ENCODE measurements around the gene ELAVL2. TPM values are rescaled to one million over a fixed set of nuclear protein-coding genes. Genes with fewer than 3 reads are reported as not detected.

Gene ELAVL2
- total RNA-seq, 2 donors from 2014 or later: not detected

DNA sequence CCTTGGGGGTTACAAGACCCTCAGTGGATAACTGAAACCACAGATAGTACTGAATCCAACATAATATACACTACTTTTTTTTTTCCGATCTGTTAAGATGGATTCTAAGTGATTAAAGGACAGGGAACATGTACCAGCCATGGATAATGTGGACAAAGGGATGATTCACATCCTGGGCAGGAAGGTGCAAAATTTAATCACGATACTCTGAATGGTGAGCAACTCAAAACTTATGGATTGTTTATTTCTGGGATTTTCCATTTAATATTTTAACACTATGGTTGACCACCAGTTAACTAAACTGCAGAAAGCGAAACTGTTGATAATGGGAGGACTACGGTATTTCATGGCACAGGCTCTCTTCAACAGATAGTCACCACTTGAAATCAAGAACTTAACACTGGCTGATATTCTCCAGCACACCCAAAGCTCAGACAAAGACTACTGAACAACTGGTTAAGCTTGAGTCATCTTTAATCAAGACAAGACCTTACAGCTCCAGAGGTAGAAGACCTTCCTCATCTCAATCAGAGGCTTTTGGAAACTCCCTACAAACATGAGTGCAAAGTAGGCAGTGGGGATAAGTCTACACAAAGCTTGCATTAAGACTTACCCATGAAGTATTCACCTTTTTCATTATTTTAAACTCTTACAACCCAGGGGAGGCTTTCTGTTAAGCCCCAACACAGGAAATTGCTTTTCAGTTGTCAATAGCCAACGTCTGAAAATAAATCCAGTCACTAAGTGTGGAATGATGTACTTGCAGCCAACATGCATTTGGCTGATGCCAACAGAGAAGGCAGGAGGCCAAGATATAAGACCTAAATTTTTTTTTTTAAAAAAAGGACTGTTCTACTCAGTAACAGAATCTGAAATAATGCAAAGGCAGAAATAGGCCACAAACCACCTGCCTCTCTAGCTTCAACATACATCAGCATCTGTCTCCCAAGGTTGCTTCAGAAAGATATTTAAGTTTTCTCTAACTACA lies 78.7 kb downstream of the ELAVL2 start:
- H3K4me1 Mint-ChIP-seq (ENCODE audit: low read depth): no peaks in the 10 kb centered on the region
- DNase-seq: no peak
- ATAC-seq (replicated peaks in 1 of 2): no peak
- no peak overlapping the region for H3K4me3 Mint-ChIP-seq
- no peaks in the 10 kb centered on the region for H3K36me3 Mint-ChIP-seq (ENCODE audit: insufficient read depth in 2 of 2)
- no peaks in the 10 kb centered on the region for H3K27me3 Mint-ChIP-seq (ENCODE audit: low read depth)
- peaks cover 5 to 6% of the 10 kb centered on the region in 2 donors for H3K9me3 Mint-ChIP-seq
- no peak overlapping the region for H3K27ac Mint-ChIP-seq

DNA sequence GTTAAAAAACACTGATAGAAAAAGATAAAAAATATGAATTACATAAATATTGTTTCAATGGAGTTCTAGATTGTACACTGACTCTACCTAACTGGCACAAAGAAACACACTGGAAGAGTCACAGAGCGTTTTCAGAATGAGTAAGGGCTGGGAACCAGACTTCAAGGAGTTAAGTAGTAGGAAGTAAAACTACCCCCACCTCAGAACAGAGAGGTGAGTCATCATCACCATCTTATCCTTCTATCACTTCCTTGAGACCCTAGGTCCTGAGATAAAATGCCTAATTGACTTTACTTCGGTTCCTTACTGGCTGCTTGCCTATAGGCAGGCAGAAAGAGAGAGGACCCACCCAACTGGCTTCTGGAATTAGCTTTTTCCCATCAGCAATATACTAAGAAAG lies 79.7 kb downstream of the ELAVL2 start:
- no peak for ATAC-seq (replicated peaks in 1 of 2)

DNA sequence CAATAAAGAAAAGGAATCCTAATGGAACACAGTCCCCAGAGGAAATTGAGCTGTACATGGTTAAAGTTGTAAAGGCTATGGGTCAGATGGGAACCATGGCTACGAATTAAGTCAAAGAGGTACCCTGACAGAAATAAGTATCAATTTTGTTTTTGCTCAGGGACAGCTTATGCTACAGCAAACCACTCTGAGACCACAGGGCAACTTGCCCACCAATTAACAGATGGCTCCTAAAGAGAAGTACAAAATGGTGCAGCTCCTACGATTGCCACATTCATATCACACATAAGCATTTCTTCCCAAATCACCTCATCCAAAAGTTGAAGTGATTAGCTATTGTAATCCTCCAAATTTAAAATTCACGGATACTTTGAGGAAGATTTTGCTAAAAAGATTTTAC lies 83.0 kb downstream of the ELAVL2 start:
- Mint-ChIP-seq H3K4me1 (ENCODE audit: low read depth) (no peaks in the 10 kb centered on the region), H3K9me3 (peaks cover 4 to 9% of the 10 kb centered on the region in 2 donors), H3K4me3 (no peak overlapping the region), H3K27me3 (ENCODE audit: low read depth) (no peaks in the 10 kb centered on the region), H3K36me3 (ENCODE audit: insufficient read depth in 2 of 2) (no peaks in the 10 kb centered on the region), H3K27ac (no peak overlapping the region)
- no peak for ATAC-seq (replicated peaks in 1 of 2)
- no peak for DNase-seq

More for the DNA sequence above, 79.7 kb downstream of the ELAVL2 start:
- Mint-ChIP-seq H3K4me1 (ENCODE audit: low read depth) (no peaks in the 10 kb centered on the region), H3K27ac (no peak overlapping the region), H3K9me3 (peaks cover 6 to 7% of the 10 kb centered on the region in 2 donors), H3K4me3 (no peak overlapping the region), H3K36me3 (ENCODE audit: insufficient read depth in 2 of 2) (no peaks in the 10 kb centered on the region), H3K27me3 (ENCODE audit: low read depth) (no peaks in the 10 kb centered on the region)
- DNase-seq: no peak

DNA sequence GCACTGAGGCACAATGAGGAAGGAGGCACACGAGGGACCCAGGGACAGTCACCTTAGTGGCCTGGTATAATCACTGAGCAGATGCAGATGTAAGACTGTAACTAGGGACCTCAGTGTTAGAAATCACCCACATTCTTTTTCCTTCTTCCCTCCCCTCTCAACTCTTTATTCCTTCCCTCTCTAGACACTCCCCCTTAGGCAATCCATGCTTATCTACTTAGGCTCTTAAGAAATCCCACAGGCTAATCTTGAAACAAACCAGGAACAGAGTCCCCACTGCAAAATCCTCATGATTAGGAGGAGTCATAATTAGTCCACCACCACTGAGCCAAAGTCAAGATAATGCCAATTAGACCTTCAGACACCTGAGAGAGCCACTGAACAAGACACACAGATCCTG lies 84.7 kb downstream of the ELAVL2 start:
- ATAC-seq (replicated peaks in 1 of 2) (no peak), DNase-seq (no peak)
- H3K27me3 Mint-ChIP-seq (ENCODE audit: low read depth): no peaks in the 10 kb centered on the region
- H3K4me3 Mint-ChIP-seq: no peak overlapping the region
- no peak overlapping the region for H3K27ac Mint-ChIP-seq
- peaks cover 9 to 14% of the 10 kb centered on the region in 2 donors for H3K9me3 Mint-ChIP-seq
- H3K36me3 Mint-ChIP-seq (ENCODE audit: insufficient read depth in 2 of 2): no peaks in the 10 kb centered on the region
- no peaks in the 10 kb centered on the region for H3K4me1 Mint-ChIP-seq (ENCODE audit: low read depth)

DNA sequence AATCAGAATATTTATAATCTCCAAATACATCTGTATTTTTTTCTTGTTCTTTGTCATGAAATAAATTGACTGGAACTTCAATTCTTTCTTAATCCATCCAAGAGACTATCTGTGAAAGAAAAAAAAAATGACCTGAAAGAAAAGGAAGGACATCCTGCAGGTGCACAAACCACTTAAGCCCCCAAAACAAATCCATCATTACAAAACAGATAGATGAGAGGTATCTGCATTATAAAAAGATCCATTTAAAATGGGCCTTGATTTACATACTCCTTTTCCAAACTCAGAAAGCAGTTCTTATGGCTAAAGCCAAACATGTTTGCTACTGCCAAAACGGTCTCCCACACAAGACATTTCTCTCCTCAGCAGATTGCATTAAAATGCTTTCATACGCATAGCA lies 85.5 kb downstream of the ELAVL2 start:
- ATAC-seq (replicated peaks in 1 of 2) (no peak), DNase-seq (no peak)
- H3K9me3 Mint-ChIP-seq: peaks cover 6 to 14% of the 10 kb centered on the region in 2 donors
- no peak overlapping the region for H3K4me3 Mint-ChIP-seq
- H3K4me1 Mint-ChIP-seq (ENCODE audit: low read depth): no peaks in the 10 kb centered on the region
- H3K27ac Mint-ChIP-seq: no peak overlapping the region
- H3K27me3 Mint-ChIP-seq (ENCODE audit: low read depth): no peaks in the 10 kb centered on the region
- H3K36me3 Mint-ChIP-seq (ENCODE audit: insufficient read depth in 2 of 2): no peaks in the 10 kb centered on the region

DNA sequence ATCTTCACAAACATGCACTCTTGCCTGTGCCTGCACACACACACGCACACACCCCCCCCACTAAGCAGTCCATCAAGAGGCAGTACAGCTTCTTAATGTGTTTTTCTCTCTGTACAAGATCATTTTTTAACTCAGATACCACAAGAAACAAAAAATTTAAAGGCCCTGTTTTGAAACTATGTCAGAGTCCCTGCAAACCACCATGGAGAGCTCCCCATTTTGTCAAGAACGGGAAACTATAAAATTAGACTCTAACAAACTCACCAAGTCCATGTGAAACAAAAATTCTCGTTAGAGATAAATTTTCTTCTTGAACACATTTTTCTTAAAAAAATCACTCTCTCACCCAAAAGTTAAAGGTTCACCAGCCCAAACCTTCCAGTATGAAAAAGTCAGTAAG lies 86.3 kb downstream of the ELAVL2 start:
- Mint-ChIP-seq H3K4me3 (no peak overlapping the region), H3K4me1 (ENCODE audit: low read depth) (no peaks in the 10 kb centered on the region), H3K27me3 (ENCODE audit: low read depth) (no peaks in the 10 kb centered on the region), H3K9me3 (peaks cover 5 to 12% of the 10 kb centered on the region in 2 donors), H3K36me3 (ENCODE audit: insufficient read depth in 2 of 2) (no peaks in the 10 kb centered on the region), H3K27ac (no peak overlapping the region)
- no peak for DNase-seq
- no peak for ATAC-seq (replicated peaks in 1 of 2)

DNA sequence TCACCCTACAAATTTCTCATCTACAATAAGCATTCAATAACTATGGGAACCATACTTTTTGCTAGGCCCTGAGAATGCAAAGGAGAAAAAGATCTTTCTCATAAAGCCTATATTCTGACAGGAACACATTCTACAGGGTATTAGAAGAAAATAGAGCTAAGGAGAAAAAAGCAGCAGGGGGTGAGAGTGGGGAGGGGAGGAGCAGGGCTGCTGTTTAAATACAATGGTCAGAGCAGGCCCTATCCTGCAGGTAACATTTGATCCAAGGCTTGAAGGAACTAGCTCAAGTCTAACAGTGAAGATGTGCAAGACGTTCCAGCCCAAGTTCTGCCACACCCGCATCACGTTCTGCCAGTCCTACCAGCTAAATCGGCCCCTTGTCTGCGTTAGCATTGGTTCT lies 89.7 kb downstream of the ELAVL2 start:
- H3K9me3 Mint-ChIP-seq: peaks cover 5 to 10% of the 10 kb centered on the region in 2 donors
- H3K4me1 Mint-ChIP-seq (ENCODE audit: low read depth): no peaks in the 10 kb centered on the region
- no peak overlapping the region for H3K4me3 Mint-ChIP-seq
- no peaks in the 10 kb centered on the region for H3K36me3 Mint-ChIP-seq (ENCODE audit: insufficient read depth in 2 of 2)
- ATAC-seq (replicated peaks in 1 of 2) (no peak), DNase-seq (no peak)
- no peaks in the 10 kb centered on the region for H3K27me3 Mint-ChIP-seq (ENCODE audit: low read depth)
- H3K27ac Mint-ChIP-seq: no peak overlapping the region

DNA sequence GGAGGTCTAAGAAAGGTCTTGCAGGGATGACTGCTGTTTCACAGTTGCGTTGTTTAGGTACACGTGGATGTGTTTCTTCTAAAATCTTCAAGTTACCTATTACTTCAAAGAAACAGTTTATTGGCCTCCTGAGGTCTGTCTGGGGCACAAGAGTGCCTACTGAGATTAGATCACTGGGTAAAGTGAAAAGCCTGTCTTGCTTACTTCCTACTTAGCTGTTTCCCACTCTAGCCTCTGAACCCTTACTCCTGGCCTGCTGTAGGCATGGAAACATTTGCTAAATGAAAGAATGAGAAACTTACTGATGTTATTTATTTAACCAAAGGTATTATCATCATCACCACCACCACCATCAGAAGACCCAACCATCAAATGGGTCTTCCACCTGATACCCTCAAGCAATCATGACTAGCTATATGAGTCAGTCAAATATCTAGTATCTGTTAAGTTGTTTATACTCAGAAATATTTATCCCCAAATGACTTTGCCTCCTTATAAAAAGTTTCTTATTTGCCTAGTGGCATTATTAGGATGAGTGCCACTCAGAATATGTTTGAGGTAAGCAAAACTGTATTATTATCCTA lies 92.5 kb downstream of the ELAVL2 start:
- no peaks in the 10 kb centered on the region for H3K36me3 Mint-ChIP-seq (ENCODE audit: insufficient read depth in 2 of 2)
- ATAC-seq (replicated peaks in 1 of 2): no peak
- DNase-seq: no peak
- H3K4me3 Mint-ChIP-seq: no peak overlapping the region
- no peak overlapping the region for H3K27ac Mint-ChIP-seq
- H3K9me3 Mint-ChIP-seq: peaks cover 6 to 9% of the 10 kb centered on the region in 2 donors
- no peaks in the 10 kb centered on the region for H3K27me3 Mint-ChIP-seq (ENCODE audit: low read depth)
- no peaks in the 10 kb centered on the region for H3K4me1 Mint-ChIP-seq (ENCODE audit: low read depth)

DNA sequence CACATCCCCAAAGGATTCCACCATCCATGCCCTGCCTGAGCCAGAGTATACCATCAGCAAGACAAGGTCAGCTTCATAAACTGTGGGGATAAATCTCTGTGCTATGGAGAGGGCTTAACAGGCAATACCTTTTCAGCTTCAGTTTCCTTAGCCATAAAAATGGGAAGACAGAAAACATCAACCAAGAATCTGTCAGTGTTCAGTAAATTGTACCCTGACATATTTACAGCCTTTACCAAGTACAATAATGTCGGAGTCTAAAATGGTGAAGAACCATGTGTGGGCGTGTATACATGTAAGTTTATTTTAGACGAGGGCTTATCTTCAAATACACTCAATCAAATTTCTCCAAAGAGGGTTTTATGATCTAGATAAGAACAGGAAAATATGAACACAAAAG lies 94.7 kb downstream of the ELAVL2 start:
- Mint-ChIP-seq H3K27ac (no peak overlapping the region), H3K36me3 (ENCODE audit: insufficient read depth in 2 of 2) (no peaks in the 10 kb centered on the region), H3K9me3 (peaks cover 2 to 4% of the 10 kb centered on the region in 2 donors), H3K4me1 (ENCODE audit: low read depth) (no peaks in the 10 kb centered on the region), H3K4me3 (no peak overlapping the region), H3K27me3 (ENCODE audit: low read depth) (no peaks in the 10 kb centered on the region)
- no peak for DNase-seq
- ATAC-seq (replicated peaks in 1 of 2): no peak

DNA sequence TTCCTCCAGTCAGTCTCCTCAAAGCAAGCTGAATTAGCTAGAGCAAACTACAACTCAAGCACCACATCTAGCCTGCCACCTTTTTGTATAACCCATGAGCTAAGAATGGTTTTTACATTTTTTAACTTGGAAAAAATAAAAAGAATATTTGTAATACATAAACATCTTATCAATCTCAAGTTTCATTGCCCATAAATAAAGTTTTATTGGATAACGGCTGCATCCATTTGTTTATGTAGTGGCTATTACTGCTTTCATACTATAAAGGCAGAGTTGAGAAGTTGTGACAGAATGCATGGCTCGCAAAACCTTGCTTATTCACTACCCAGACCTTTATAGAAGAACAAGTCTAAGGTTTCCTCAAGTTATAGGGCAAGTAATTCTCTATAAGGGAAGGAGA lies 95.7 kb downstream of the ELAVL2 start:
- H3K27ac Mint-ChIP-seq: no peak overlapping the region
- H3K4me3 Mint-ChIP-seq: no peak overlapping the region
- ATAC-seq (replicated peaks in 1 of 2): no peak
- no peaks in the 10 kb centered on the region for H3K36me3 Mint-ChIP-seq (ENCODE audit: insufficient read depth in 2 of 2)
- DNase-seq: no peak
- peaks cover 2 to 4% of the 10 kb centered on the region in 2 donors for H3K9me3 Mint-ChIP-seq
- H3K4me1 Mint-ChIP-seq (ENCODE audit: low read depth): no peaks in the 10 kb centered on the region
- H3K27me3 Mint-ChIP-seq (ENCODE audit: low read depth): no peaks in the 10 kb centered on the region

DNA sequence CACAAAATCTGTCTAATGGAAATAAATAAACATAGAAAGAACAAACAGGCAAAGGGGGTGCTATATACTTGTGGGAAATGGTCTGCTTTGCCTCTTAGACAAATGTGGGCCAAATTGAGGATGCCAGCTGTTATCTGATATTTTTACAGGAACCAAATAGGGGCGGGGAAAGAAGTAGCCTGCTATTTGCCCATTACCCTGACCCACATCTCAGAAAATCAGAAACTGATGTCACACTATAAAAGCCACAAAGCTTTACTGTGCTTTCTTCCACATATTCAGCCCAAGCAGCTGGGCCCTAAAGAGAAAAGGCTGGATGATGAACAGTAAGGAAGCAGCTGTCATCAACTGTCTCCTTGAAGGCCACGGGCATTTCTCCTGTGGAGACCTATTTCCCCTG lies 97.3 kb downstream of the ELAVL2 start:
- H3K4me1 Mint-ChIP-seq (ENCODE audit: low read depth): no peaks in the 10 kb centered on the region
- no peaks in the 10 kb centered on the region for H3K27me3 Mint-ChIP-seq (ENCODE audit: low read depth)
- ATAC-seq (replicated peaks in 1 of 2) (no peak), DNase-seq (no peak)
- no peak overlapping the region for H3K27ac Mint-ChIP-seq
- H3K4me3 Mint-ChIP-seq: no peak overlapping the region
- no peaks in the 10 kb centered on the region for H3K36me3 Mint-ChIP-seq (ENCODE audit: insufficient read depth in 2 of 2)
- H3K9me3 Mint-ChIP-seq: peaks cover 2 to 4% of the 10 kb centered on the region in 2 donors

DNA sequence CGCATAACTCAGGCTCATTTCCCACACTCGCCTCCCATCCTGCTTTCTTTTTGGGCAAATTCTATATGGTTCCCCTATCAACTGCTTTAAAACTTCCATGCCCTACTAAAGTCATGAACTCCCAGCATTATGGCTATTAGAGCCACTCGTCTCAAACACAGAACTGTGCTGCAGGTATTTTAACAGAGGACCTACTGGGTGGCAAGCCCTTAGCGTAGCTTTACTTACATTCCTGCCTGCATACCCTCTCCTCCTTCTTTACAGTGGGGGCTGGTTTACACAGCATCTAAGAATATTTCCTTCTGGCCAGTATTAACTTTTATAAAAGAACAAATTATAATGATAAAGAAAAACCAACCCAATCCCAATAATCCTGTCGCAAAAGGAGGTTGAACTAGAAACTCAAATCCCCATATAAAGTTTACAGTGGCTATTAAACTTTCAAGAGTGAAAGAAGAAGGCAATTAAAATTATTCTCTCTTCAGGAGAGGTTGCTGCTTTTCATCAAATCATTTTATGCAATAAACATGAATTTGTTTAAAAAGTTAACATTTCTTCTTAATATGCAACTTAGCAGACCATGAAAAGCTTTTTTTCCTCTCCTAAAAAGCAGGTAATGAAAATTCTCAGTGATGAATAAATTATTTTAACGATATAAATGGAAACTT lies 100.6 kb downstream of the ELAVL2 start:
- no peak overlapping the region for H3K27ac Mint-ChIP-seq
- H3K4me1 Mint-ChIP-seq (ENCODE audit: low read depth): no peaks in the 10 kb centered on the region
- no peaks in the 10 kb centered on the region for H3K36me3 Mint-ChIP-seq (ENCODE audit: insufficient read depth in 2 of 2)
- DNase-seq (no peak), ATAC-seq (replicated peaks in 1 of 2) (no peak)
- H3K27me3 Mint-ChIP-seq (ENCODE audit: low read depth): no peaks in the 10 kb centered on the region
- H3K9me3 Mint-ChIP-seq: peaks cover 0 to 7% of the 10 kb centered on the region in 2 donors
- H3K4me3 Mint-ChIP-seq: no peak overlapping the region

DNA sequence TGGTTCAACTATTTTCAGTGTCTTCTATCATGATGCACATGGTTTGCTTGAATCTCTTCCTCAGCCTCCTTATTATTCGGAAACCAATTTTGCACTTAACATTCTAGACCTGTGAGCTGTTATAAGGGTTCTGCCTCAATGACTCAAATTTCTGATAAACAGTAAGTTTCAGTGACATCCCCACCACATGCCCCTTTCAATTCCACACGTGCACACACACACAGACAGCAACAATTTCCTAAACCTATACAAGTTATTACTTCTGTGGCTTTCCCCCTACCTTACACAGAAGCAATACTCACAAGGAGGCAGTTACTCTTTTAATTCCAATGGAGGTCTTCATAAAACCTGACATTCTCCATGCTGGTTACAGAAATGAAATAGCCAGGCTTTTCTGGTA lies 102.4 kb downstream of the ELAVL2 start:
- no peaks in the 10 kb centered on the region for H3K4me1 Mint-ChIP-seq (ENCODE audit: low read depth)
- no peak for DNase-seq
- no peak overlapping the region for H3K27ac Mint-ChIP-seq
- no peak for ATAC-seq (replicated peaks in 1 of 2)
- H3K9me3 Mint-ChIP-seq: peaks cover 0 to 7% of the 10 kb centered on the region in 2 donors
- H3K36me3 Mint-ChIP-seq (ENCODE audit: insufficient read depth in 2 of 2): no peaks in the 10 kb centered on the region
- no peaks in the 10 kb centered on the region for H3K27me3 Mint-ChIP-seq (ENCODE audit: low read depth)
- no peak overlapping the region for H3K4me3 Mint-ChIP-seq

Data from activated T-cell treated with anti-CD3 and anti-CD28 coated beads, Interleukin-2, amount 50 U/mL, for 72 hours (primary cell).